SKM-1 treated with dmso at 0.1 percent for 144 hours (cell line): Measurements from ENCODE around the gene DPPA4.
"Not testable (repeated sequence)": the region's sequence is repeated elsewhere in the genome, so short reads cannot be mapped to it uniquely, and the experiment has no call there.

ENCODE experiments used
- DNase-seq: peaks from one replicate; lab custom pipeline; 2025; ENCODE audit not compliant: unreplicated experiment; lab: John Stamatoyannopoulos, UW

DPPA4 gene, protein sequence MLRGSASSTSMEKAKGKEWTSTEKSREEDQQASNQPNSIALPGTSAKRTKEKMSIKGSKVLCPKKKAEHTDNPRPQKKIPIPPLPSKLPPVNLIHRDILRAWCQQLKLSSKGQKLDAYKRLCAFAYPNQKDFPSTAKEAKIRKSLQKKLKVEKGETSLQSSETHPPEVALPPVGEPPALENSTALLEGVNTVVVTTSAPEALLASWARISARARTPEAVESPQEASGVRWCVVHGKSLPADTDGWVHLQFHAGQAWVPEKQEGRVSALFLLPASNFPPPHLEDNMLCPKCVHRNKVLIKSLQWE

GRCh38 chr3:109337393-109337792, at the start of gene DPPA4:
Gene DPPA4, minus strand, starts transcription at chr3:109337546. Its CDS starts 29 bp downstream, at chr3:109337517.
- no peak for DNase-seq

DNA sequence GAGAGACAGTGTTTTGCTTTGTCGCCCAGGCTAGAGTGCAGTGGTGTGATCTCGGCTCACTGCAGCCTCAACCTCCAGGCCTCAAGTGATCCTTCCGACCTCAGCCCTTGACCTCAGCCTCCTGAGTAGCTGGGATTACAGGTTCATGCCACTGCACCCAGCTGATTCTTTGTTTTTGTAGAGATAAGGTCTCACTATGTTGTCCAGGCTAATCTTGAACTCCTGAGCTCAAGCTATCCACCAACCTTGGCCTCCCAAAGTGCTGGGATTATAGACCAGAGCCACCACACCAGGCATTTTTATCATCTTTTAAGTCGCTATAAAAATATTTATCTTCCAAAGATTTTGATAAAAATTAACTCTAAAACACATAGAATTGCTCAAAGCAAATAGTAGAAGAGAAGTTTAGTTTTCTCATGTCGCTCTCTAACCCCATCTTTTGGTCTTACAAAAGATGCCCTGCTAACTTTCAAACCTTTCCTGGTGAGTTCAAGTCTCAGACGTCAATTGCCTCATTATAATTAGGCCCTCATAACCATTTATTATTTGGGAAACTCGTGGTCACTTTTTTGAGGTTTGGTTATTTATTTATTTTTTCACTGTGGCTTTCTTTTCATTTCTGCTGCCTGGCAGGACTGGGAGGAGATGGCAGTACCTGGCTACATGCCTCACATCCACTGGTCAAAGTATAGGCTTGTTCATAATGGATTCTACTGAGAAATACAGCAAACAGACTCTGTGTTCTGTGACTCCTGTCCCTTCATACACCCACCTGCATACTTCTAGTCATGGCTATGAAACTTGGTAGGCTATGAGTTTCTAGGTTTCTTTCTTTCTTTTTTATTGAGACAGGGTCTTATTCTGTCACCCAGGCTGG, 48.3 kb upstream of the DPPA4 start:
- DNase-seq: no peak

- no peak for DNase-seq
These were observed 46.8 kb upstream of the DPPA4 start for GRCh38 chr3:109384164-109384563.

GRCh38 chr3:109382588-109382987, 45.2 kb upstream of the DPPA4 start:
- no peak for DNase-seq

DNA sequence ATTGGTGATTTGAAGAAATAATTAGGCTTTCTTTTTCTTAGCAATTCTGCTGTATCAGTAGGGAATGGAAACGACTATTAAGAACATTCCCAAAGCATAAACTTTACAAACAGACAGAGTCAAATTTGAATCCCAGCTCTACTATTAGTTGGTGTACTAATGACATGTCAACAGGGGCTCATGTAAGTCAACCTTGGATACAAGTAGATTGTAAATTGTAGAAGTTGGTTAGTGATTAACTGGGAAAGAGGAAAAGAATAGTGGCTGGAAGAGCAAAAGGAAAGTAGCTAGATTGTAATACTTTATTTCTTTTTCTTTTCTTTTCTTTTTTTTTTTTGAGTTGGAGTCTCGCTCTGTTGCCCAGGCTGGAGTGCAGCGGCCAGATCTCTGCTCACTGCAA, 38.6 kb upstream of the DPPA4 start:
- no peak for DNase-seq

DNA sequence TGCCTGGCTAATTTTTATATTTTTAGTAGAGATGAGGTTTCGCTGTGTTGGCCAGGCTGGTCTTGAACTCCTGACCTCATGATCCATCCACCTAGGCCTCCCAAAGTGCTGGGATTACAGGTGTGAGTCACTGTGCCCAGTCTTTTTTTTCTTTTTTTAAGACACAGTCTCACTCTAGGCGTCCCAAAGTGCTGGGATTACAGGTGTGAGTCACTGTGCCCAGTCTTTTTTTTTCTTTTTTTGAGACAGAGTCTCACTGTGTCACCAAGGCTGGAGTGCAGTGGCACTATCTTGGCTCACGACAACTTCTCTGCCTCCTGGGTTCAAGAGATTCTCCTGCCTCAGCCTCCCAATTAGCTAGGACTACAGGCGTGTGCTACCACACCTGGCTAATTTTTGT, 37.1 kb upstream of the DPPA4 start:
- not testable (repeated sequence) for DNase-seq

GRCh38 chr3:109373933-109374332, 36.6 kb upstream of the DPPA4 start:
- no peak for DNase-seq

DNA sequence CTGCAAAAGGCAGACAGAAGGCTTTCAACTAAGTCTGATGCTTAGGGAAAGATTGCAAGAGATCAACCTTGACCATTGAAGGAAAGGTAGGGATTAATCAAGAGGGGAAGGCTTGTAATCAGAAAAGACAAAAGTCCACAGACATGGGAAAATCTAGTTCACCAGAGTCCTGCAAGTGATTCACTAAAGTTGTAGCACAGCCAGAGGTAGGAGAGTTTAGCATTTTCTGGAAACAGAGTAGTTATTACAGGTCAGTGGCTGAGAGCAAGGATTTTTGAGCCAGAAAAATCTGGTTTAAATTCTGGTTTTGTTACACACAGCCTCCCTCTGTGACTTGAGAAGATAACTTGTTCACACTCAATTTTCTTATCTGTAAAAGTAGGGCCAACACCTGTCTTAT, 35.3 kb upstream of the DPPA4 start:
- no peak for DNase-seq

DNA sequence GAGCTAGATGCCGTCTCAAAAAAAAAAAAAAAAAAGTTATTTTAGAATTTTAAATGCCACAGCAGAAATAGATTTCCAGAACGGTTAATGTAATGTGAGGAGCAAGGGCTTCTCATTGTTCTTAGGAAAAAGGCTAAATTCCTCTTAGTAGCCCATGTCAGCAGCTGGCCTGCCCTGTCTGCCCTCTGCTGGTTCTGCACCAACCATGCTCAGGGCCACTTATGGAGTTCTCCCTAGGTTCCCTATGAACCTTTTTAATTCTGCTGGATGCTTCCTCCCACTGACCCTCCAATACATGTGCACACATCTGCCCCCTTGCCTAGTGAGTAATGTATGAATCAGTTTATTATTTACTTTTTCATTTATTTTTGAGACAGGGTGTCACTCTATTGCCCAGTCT, 32.2 kb upstream of the DPPA4 start:
- no peak for DNase-seq

DNA sequence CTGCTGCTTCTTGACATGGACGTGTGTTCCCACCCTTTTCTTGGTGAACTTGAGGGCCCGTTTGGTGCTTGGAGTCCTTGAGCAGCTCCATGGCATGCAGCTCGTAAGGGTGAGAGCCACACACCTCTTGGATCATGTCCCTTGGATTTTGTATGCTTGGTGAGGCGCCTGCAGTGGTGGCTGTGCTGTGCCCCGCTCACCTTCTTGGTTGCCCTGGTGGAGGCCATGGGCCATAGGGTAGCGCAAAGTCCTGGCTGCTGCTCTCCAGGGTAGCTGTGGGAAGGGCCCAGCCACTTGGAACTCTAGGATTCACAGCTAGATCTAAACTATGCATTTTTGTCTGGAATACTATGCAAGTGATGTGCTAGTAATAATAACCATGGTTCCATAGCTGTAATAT, 26.7 kb upstream of the DPPA4 start:
- no peak for DNase-seq

DNA sequence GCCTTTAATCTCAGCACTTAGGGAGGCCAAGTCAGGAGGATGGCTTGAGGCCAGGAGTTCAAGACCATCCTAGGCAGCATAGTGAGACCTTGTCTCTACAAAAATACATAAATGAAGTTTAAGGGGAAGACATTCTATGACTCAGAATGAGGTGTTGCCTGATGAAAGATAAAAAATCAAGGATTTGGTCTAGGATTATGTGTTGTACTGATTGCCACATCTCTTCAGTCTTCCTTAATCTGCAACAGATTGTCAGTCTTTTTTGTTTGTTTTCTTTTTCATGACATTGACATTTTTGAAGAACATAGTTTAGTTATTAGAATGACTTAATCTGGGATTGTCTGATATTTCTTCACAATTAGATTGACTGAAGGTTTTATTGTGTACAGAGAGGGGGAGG, 26.3 kb upstream of the DPPA4 start:
- DNase-seq: no peak

DNA sequence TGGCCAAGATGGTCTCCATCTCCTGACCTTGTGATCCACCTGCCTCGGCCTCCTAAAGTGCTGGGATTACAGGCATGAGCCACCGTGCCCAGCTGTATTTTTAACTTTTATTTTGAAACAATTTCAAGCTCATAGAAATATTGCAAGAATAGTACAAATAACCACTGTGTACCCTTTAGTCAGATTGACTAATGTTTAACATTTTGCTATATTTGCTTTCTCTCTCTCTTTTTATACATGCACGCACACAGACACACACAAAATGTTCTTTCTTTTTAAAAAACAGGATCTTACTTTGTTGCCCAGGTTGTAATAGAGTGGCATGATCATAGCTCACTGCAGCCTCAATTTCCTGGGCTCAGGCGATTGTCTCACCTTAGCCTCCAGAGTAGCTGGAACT, 25.5 kb upstream of the DPPA4 start:
- no peak for DNase-seq

DNA sequence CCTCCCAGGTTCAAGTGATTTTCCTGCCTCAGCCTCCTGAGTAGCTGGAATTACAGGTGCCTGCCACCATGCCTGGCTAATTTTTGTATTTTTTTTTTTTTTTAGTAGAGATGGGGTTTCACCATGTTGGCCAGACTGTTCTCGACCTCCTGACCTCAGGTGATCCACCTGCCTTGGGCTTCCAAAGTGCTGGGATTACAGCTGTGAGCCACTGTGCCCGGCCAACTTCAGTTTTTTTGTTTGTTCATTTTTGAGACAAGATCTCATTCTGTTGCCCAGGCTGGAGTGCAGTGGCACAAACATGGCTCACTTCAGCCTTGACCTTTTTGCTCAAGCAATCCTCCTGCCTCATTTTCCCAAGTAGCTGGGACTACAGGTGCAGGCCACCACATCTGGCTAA, 21.5 kb upstream of the DPPA4 start:
- DNase-seq: not testable (repeated sequence)

DNA sequence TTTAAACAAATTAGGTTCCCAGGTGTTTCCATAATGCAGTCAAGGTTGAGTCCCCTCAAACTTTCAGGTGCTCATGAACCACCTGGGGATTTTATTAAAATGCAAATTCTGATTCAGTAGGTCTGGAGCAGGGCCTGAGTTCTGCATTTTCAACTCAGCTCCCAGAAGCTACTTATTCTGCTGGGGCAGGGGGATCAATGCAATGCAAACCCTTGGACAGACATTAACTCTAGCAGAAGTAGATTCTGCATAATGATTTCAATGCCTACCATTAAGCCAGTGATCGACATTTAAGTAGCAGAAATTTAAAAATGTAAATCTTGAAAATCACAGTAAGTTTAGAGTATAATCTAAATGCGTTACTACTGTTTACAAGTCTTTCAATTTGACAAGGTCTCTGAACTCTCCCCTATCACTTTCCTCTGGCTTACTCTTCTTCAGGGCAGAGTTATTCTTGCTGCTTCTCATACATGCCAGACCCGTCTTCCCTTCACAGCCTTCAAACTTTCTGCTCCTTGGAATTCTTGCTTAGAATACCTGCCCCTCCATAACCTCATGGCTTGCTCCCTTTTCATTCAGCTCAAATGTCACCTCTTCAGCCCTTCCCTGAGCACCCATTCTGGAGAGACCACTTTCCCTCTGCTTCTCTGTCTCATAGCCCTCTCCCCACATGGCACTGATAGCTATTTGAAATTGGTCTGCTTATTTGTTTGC, 19.3 kb upstream of the DPPA4 start:
- no peak for DNase-seq

GRCh38 chr3:109355625-109356441, 18.5 kb upstream of the DPPA4 start:
- DNase-seq: no peak

GRCh38 chr3:109353057-109353456, 15.7 kb upstream of the DPPA4 start:
- no peak for DNase-seq

GRCh38 chr3:109351231-109351630, 13.9 kb upstream of the DPPA4 start:
- DNase-seq: no peak

- DNase-seq: no peak
These were observed 9.5 kb upstream of the DPPA4 start for GRCh38 chr3:109346770-109347295.

DNA sequence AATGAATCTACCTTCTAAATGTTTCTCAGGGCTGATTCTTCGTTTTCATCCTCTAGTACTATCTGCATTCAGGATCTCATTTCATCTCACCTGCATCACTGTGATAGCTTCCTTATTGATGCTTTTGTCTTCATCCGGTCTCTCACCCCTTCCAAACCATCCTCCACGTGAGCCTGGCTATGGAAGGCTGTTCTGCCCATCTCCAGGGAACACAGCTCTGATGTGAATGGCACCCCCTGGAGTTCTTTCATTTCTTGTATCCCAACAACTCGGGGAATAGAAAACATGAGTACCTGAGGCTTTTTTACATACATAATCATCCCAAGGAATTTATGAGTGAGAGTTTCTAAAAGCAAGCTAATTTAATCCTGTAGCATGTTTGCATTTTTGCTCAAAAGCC, 8.8 kb upstream of the DPPA4 start:
- no peak for DNase-seq
